Endothelial cell of umbilical vein (primary cell): ENCODE data around the gene CCL8. TPM values are rescaled to one million over a fixed set of nuclear protein-coding genes. Genes with fewer than 3 reads are reported as not detected.

Experiments
- BruUV-seq: library from RNA; stranded (reverse); fragments of 400-500 nt; replicated peaks from 2 replicates; lab custom pipeline; 2021; lab: Mats Ljungman, UMichigan
- CTCF ChIA-PET: fragments of 300-600, 350-600 bp; sonication (Branson Sonifier 250); formaldehyde crosslinking; loops from one replicate; lab custom pipeline; 2021; ENCODE audit warnings: antibody characterized with exemption, inconsistent platforms; lab: Charles Lee
- POLR2A ChIA-PET: fragments of 300-600, 350-600 bp; sonication (Branson Sonifier 250); formaldehyde crosslinking; loops from one replicate; lab custom pipeline; 2021; ENCODE audit warnings: antibody characterized with exemption, inconsistent platforms; lab: Charles Lee
- DNase-seq: peaks from one replicate; pipeline ENCODE4 v3.0.0-alpha.2; 2011; ENCODE audit warnings: low read depth, low spot score
- FAIRE-seq: peaks from 2 replicates; lab custom pipeline; 2011; peaks lifted over from hg19 to GRCh38; lab: Jason Lieb, UNC
- H2AFZ ChIP-seq: 2 replicates; pipeline ENCODE4 v1.6.0; 2012; ENCODE audit warnings: low read depth, low read length, control low read depth, inconsistent platforms
- H3K27ac ChIP-seq: 2 replicates; pipeline ENCODE4 v1.5.1; 2011; ENCODE audit warnings: low read depth, mild to moderate bottlenecking, control low read depth, low read length, moderate library complexity; ENCODE audit not compliant: insufficient read depth
- H3K27me3 ChIP-seq, 2 experiments: 2 replicates each; pipeline versions ENCODE4 v1.6.0 to v1.6.1; 2011; ENCODE audit warnings: low read length in 2 of 2, mixed read lengths in 1 of 2; ENCODE audit not compliant: control insufficient read depth in 2 of 2, insufficient read depth in 2 of 2
- H3K36me3 ChIP-seq, 2 experiments: 2 replicates in 1 of 2; 3 replicates in 1 of 2; pipeline ENCODE4 v1.5.1; 2011; ENCODE audit warnings: low read length in 2 of 2, mild to moderate bottlenecking in 1 of 2, moderate library complexity in 1 of 2; ENCODE audit not compliant: control insufficient read depth in 2 of 2, insufficient read depth in 2 of 2; ENCODE audit errors: extremely low read depth in 1 of 2
- H3K4me1 ChIP-seq: 3 replicates; pipeline ENCODE4 v1.5.1; 2011; ENCODE audit warnings: mild to moderate bottlenecking, low read length; ENCODE audit not compliant: control insufficient read depth, insufficient read depth; ENCODE audit errors: extremely low read depth
- H3K4me2 ChIP-seq: 2 replicates; pipeline ENCODE4 v1.6.1; 2011; ENCODE audit warnings: low read length, control low read depth, mixed read lengths; ENCODE audit not compliant: insufficient read depth
- H3K4me3 ChIP-seq, 3 experiments: fragments of 200-600 bp in 1 of 3; sonication (generic), shearing (Covaris generic) in 1 of 3; replicated peaks in 1 of 3; 2 replicates each; pipeline ENCODE4 v1.5.1; 2011 to 2016; ENCODE audit warnings: control low read depth in 3 of 3, low read length in 3 of 3, mild to moderate bottlenecking in 2 of 3, inconsistent platforms in 1 of 3, low read depth in 1 of 3, moderate library complexity in 1 of 3; ENCODE audit not compliant: insufficient read depth in 1 of 3
- H3K79me2 ChIP-seq: 2 replicates; pipeline ENCODE4 v1.6.0; 2012; ENCODE audit warnings: low read length, inconsistent platforms; ENCODE audit not compliant: control insufficient read depth, insufficient read depth
- H3K9ac ChIP-seq: replicated peaks from 2 replicates; pipeline ENCODE3; 2011; ENCODE audit warnings: low read length, control low read depth; ENCODE audit not compliant: insufficient read depth; ENCODE audit errors: extremely low read depth
- H3K9me1 ChIP-seq: replicated peaks from 3 replicates; pipeline ENCODE4 v1.6.0; 2011; ENCODE audit warnings: mild to moderate bottlenecking, low read length; ENCODE audit not compliant: control insufficient read depth, insufficient read depth; ENCODE audit errors: extremely low read depth
- H3K9me3 ChIP-seq: replicated peaks from 2 replicates; pipeline ENCODE4 v1.5.1; 2012; ENCODE audit warnings: low read length, inconsistent platforms; ENCODE audit not compliant: control insufficient read depth, insufficient read depth
- H4K20me1 ChIP-seq: replicated peaks from 2 replicates; pipeline ENCODE3; 2011; ENCODE audit warnings: mild to moderate bottlenecking, low read length; ENCODE audit not compliant: control insufficient read depth, insufficient read depth; ENCODE audit errors: extremely low read depth
- EZH2 ChIP-seq: IDR thresholded peaks from 2 replicates; pipeline ENCODE4 v1.6.1; 2012; ENCODE audit warnings: borderline replicate concordance, low read depth, mild to moderate bottlenecking, moderate library complexity, low read length, inconsistent platforms; ENCODE audit not compliant: severe bottlenecking
- FOS ChIP-seq: IDR thresholded peaks from 2 replicates; pipeline ENCODE4 v1.6.1; 2011; ENCODE audit warnings: mild to moderate bottlenecking, low read length, moderate library complexity, borderline replicate concordance; ENCODE audit not compliant: insufficient read depth
- GATA2 ChIP-seq: IDR thresholded peaks from 2 replicates; pipeline ENCODE4 v1.7.0; 2011; ENCODE audit warnings: low read depth, mild to moderate bottlenecking, moderate library complexity, mixed read lengths, low read length; ENCODE audit not compliant: insufficient read length, insufficient read depth
- JUN ChIP-seq: IDR thresholded peaks from 2 replicates; pipeline ENCODE4 v1.6.1; 2011; ENCODE audit warnings: borderline replicate concordance, low read depth; ENCODE audit not compliant: insufficient read length, insufficient read depth
- MAX ChIP-seq: IDR thresholded peaks from 2 replicates; pipeline ENCODE4 v1.6.1; 2011; ENCODE audit not compliant: insufficient read depth, insufficient read length
- MYC ChIP-seq: IDR thresholded peaks from one replicate; pipeline ENCODE4 v1.6.1; 2011; ENCODE audit warnings: mild to moderate bottlenecking, low read depth, low read length
- POLR2A ChIP-seq: IDR thresholded peaks from 2 replicates; pipeline ENCODE4 v1.6.1; 2012; ENCODE audit warnings: low read depth, mild to moderate bottlenecking, control low read depth, low read length
- POLR2AphosphoS5 ChIP-seq: IDR thresholded peaks from 2 replicates; pipeline ENCODE4 v1.6.1; 2012; ENCODE audit warnings: low read depth, mild to moderate bottlenecking, control low read depth, low read length, moderate library complexity; ENCODE audit not compliant: insufficient read depth
- dilution Hi-C: fragments of 300-500 bp; cut with MboI; formaldehyde crosslinking; loops from one replicate; pipeline ENCODE4 v1.15.0; 2019; ENCODE audit warnings: low sequenced_read_pairs; ENCODE audit not compliant: extremely low pct_ligation_motif_present
- intact Hi-C: fragments of 100-400 bp; cut with micrococcal nuclease; formaldehyde crosslinking; loops from one replicate; pipeline ENCODE4 v1.10.0; 2022
- polyA plus RNA-seq, 4 experiments: library from polyadenylated mRNA; depleted of rRNA in 3 of 4; stranded (reverse) in 3 of 4; unstranded in 1 of 4; fragments of >200 nt; gene quantifications; 2 replicates each; pipeline versions ENCODE4 v1.2.1 to v1.2.3, GENCODE V29; 2011 to 2012; ENCODE audit warnings: missing spikeins in 1 of 4
- total RNA-seq: library from RNA; stranded (reverse); gene quantifications from 2 replicates; pipeline ENCODE4 v1.2.3, GENCODE V29; 2021
- TF ChIP-seq, protein P1 (sequence below), 2 donors: IDR thresholded peaks; 1 replicate in 1 of 2; 2 replicates in 1 of 2; pipeline ENCODE4 v1.5.1; 2011; ENCODE audit warnings: low read length in 2 of 2, mild to moderate bottlenecking in 2 of 2, moderate library complexity in 2 of 2, control low read depth in 1 of 2, inconsistent platforms in 1 of 2, low read depth in 1 of 2; ENCODE audit not compliant: insufficient read depth in 1 of 2; ENCODE audit errors: extremely low read depth in 1 of 2

The CCL8 gene
- total and polyA plus RNA-seq, 2 donors (not counting 3 experiments of a cell fraction or from before 2014, with no cell fraction given) = not detected

GRCh38 chr17:34370997-34371395 is 51.8 kb downstream of the CCL8 start:
- H4K20me1 ChIP-seq = no peaks in the 10 kb centered on the region
- intact Hi-C loops (no loop called here), dilution Hi-C loops (no loop called here)
- POLR2A ChIA-PET = no interaction called here
- H3K9me3 ChIP-seq = no peaks in the 10 kb centered on the region
- BruUV-seq = no TSS peak
- peaks cover 8% of the 10 kb centered on the region for H3K4me1 ChIP-seq
- CTCF ChIA-PET = interaction anchor here (2.4 kb wide), 1 partner anchor 9 kb away, joined by 16 read pairs; no protein-coding TSS in a partner anchor
- H3K27me3 ChIP-seq = peaks cover 0 to 2% of the 10 kb centered on the region in 2 experiments
- no peaks in the 10 kb centered on the region for H3K9me1 ChIP-seq
- H3K4me2 ChIP-seq = no peak overlapping the region
- FAIRE-seq = no peak
- no peak overlapping the region for H3K4me3 ChIP-seq
- TF ChIP-seq POLR2AphosphoS5 (no peak), EZH2 (no peak), MYC (no peak), MAX (no peak), FOS (no peak), JUN (no peak), POLR2A (no peak), GATA2 (no peak)
- TF ChIP-seq, protein P1, sequence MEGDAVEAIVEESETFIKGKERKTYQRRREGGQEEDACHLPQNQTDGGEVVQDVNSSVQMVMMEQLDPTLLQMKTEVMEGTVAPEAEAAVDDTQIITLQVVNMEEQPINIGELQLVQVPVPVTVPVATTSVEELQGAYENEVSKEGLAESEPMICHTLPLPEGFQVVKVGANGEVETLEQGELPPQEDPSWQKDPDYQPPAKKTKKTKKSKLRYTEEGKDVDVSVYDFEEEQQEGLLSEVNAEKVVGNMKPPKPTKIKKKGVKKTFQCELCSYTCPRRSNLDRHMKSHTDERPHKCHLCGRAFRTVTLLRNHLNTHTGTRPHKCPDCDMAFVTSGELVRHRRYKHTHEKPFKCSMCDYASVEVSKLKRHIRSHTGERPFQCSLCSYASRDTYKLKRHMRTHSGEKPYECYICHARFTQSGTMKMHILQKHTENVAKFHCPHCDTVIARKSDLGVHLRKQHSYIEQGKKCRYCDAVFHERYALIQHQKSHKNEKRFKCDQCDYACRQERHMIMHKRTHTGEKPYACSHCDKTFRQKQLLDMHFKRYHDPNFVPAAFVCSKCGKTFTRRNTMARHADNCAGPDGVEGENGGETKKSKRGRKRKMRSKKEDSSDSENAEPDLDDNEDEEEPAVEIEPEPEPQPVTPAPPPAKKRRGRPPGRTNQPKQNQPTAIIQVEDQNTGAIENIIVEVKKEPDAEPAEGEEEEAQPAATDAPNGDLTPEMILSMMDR (IDR thresholded peaks at IDR 0.05; ENCODE audit: extremely low read depth in 1 of 2, insufficient read depth in 1 of 2, low read depth in 1 of 2, low read length in 2 of 2) = no peak
- no peak overlapping the region for H3K27ac ChIP-seq
- no peak for DNase-seq
- H3K79me2 ChIP-seq = no peaks in the 10 kb centered on the region
- H3K36me3 ChIP-seq = no peaks in the 10 kb centered on the region
- no peak overlapping the region for H3K9ac ChIP-seq
- H2AFZ ChIP-seq = no peak overlapping the region

Other genes with a start within 250 kb of the CCL8 start
- 160 and 238 TPM in 2 replicates for gene CCL2, start 64.2 kb upstream of the CCL8 start, total RNA-seq
- 599 and 714 TPM in 2 replicates for gene CCL2, start 64.2 kb upstream of the CCL8 start, polyA plus RNA-seq
- gene CCL7, start 49.2 kb upstream of the CCL8 start, total RNA-seq = not detected in 2 replicates
- gene CCL7, start 49.2 kb upstream of the CCL8 start, polyA plus RNA-seq = 0.25 and 0.76 TPM in 2 replicates
- gene CCL11, start 33.7 kb upstream of the CCL8 start, total RNA-seq = not detected in 2 replicates
- gene CCL11, start 33.7 kb upstream of the CCL8 start, polyA plus RNA-seq = not detected in 2 replicates
- not detected in 2 replicates for gene CCL13, start 37.0 kb downstream of the CCL8 start, total RNA-seq
- not detected in 2 replicates for gene CCL13, start 37.0 kb downstream of the CCL8 start, polyA plus RNA-seq
- gene CCL1, start 43.8 kb downstream of the CCL8 start, total RNA-seq = not detected in 2 replicates
- gene CCL1, start 43.8 kb downstream of the CCL8 start, polyA plus RNA-seq = not detected in 2 replicates